IMR-90 (cell line): Measurements from ENCODE around the gene C7. TPM values are rescaled to one million over a fixed set of nuclear protein-coding genes. Genes with fewer than 3 reads are reported as not detected.
A peak's percentile ranks its signal among the peaks of the same experiment; 100 is the strongest.

ENCODE experiments used
- ATAC-seq: fragments of 200-7000 bp; cut with Tn5 transposase; 2 replicates; pipeline ENCODE4 v1.9.1; 2020; ENCODE audit warnings: low read depth, mild to moderate bottlenecking, moderate library complexity
- BruUV-seq: library from RNA; stranded (reverse); fragments of 400-500 nt; replicated peaks from 2 replicates; lab custom pipeline; 2021; lab: Mats Ljungman, UMichigan
- CTCF ChIA-PET: fragments of 300-600 bp; formaldehyde crosslinking; extraction: SDS; loops from one replicate; lab custom pipeline; 2021; ENCODE audit warnings: antibody characterized with exemption; lab: Yijun Ruan, JAX
- POLR2A ChIA-PET: fragments of 300-600 bp; sonication (Branson Sonifier 250); formaldehyde crosslinking; loops from one replicate; lab custom pipeline; 2022; ENCODE audit warnings: antibody characterized with exemption; ENCODE audit not compliant: unreplicated experiment; lab: Charles Lee
- DNase-seq: peaks from one replicate; pipeline ENCODE4 v3.0.0; 2013
- H2AFZ ChIP-seq: replicated peaks from 2 replicates; pipeline ENCODE3; 2013; ENCODE audit warnings: low read length, mild to moderate bottlenecking; ENCODE audit not compliant: poor library complexity
- H2AK5ac ChIP-seq: 2 replicates; pipeline ENCODE4 v1.6.1; 2013; ENCODE audit warnings: low read depth, low read length, inconsistent platforms
- H2AK9ac ChIP-seq: replicated peaks from 2 replicates; pipeline ENCODE3; 2013; ENCODE audit warnings: mild to moderate bottlenecking, low read depth, low read length, moderate library complexity; ENCODE audit not compliant: poor library complexity
- H2BK120ac ChIP-seq: 2 replicates; pipeline ENCODE4 v1.6.1; 2013; ENCODE audit warnings: low read depth, low read length, inconsistent platforms
- H2BK15ac ChIP-seq: 3 replicates; pipeline ENCODE4 v1.6.1; 2013; ENCODE audit warnings: low read depth, low read length, inconsistent platforms
- H2BK20ac ChIP-seq: 2 replicates; pipeline ENCODE4 v1.6.1; 2013; ENCODE audit warnings: low read depth, mild to moderate bottlenecking, inconsistent platforms, low read length, moderate library complexity
- H2BK5ac ChIP-seq: 2 replicates; pipeline ENCODE4 v1.6.1; 2013; ENCODE audit warnings: mild to moderate bottlenecking, low read depth, low read length, inconsistent platforms; ENCODE audit not compliant: poor library complexity, severe bottlenecking
- H3K14ac ChIP-seq: replicated peaks from 2 replicates; pipeline ENCODE4 v1.6.1; 2013; ENCODE audit warnings: low read depth, low read length, inconsistent platforms
- H3K18ac ChIP-seq: 2 replicates; pipeline ENCODE4 v1.6.1; 2013; ENCODE audit warnings: low read depth, low read length, control low read depth
- H3K23ac ChIP-seq: 2 replicates; pipeline ENCODE4 v1.6.1; 2013; ENCODE audit warnings: low read depth, low read length, inconsistent platforms
- H3K27ac ChIP-seq: 2 replicates; pipeline ENCODE4 v1.5.1; 2013; ENCODE audit warnings: mild to moderate bottlenecking, control low read depth, low read length; ENCODE audit not compliant: insufficient read depth
- H3K27me3 ChIP-seq: 2 replicates; pipeline ENCODE4 v1.6.1; 2013; ENCODE audit warnings: low read length; ENCODE audit not compliant: control insufficient read depth, insufficient read depth
- H3K36me3 ChIP-seq: 2 replicates; pipeline ENCODE4 v1.6.1; 2013; ENCODE audit warnings: low read length, mixed read lengths; ENCODE audit not compliant: control insufficient read depth, insufficient read depth
- H3K4ac ChIP-seq: 2 replicates; pipeline ENCODE4 v1.6.1; 2013; ENCODE audit warnings: low read depth, low read length, inconsistent platforms
- H3K4me1 ChIP-seq: 2 replicates; pipeline ENCODE4 v1.6.1; 2013; ENCODE audit warnings: low read length, mixed read lengths; ENCODE audit not compliant: control insufficient read depth, insufficient read depth
- H3K4me2 ChIP-seq: 2 replicates; pipeline ENCODE4 v1.6.1; 2013; ENCODE audit warnings: low read depth, mild to moderate bottlenecking, control low read depth, low read length, moderate library complexity
- H3K4me3 ChIP-seq: 2 replicates; pipeline ENCODE4 v1.5.1; 2013; ENCODE audit warnings: low read depth, mild to moderate bottlenecking, control low read depth, low read length, moderate library complexity; ENCODE audit not compliant: insufficient read depth
- H3K56ac ChIP-seq: 2 replicates; pipeline ENCODE4 v1.6.1; 2013; ENCODE audit warnings: low read length, inconsistent platforms; ENCODE audit not compliant: insufficient read depth; ENCODE audit errors: extremely low read depth
- H3K79me1 ChIP-seq, 2 experiments: 2 replicates each; pipeline ENCODE4 v1.6.1; 2013; ENCODE audit warnings: low read length in 2 of 2, inconsistent platforms in 1 of 2, low read depth in 1 of 2
- H3K9ac ChIP-seq: 2 replicates; pipeline ENCODE4 v1.6.1; 2013; ENCODE audit warnings: low read depth, low read length, control low read depth
- H3K9me1 ChIP-seq: 2 replicates; pipeline ENCODE4 v1.6.1; 2013; ENCODE audit warnings: low read length, inconsistent platforms; ENCODE audit not compliant: insufficient read depth
- H3K9me3 ChIP-seq: 2 replicates; pipeline ENCODE4 v1.6.1; 2013; ENCODE audit warnings: low read length; ENCODE audit not compliant: control insufficient read depth, insufficient read depth
- H4K20me1 ChIP-seq: 2 replicates; pipeline ENCODE4 v1.6.1; 2013; ENCODE audit warnings: low read length, inconsistent platforms; ENCODE audit not compliant: insufficient read depth
- H4K5ac ChIP-seq: 2 replicates; pipeline ENCODE4 v1.6.1; 2013; ENCODE audit warnings: mild to moderate bottlenecking, low read depth, low read length, control low read depth
- H4K8ac ChIP-seq, 2 experiments: 2 replicates each; pipeline ENCODE4 v1.6.1; 2013; ENCODE audit warnings: low read depth in 2 of 2, low read length in 2 of 2, control low read depth in 1 of 2, inconsistent platforms in 1 of 2
- H4K91ac ChIP-seq: 2 replicates; pipeline ENCODE4 v1.6.1; 2013; ENCODE audit warnings: low read depth, low read length, inconsistent platforms; ENCODE audit not compliant: insufficient read depth
- MAZ ChIP-seq: IDR thresholded peaks from 2 replicates; pipeline ENCODE4 v1.6.1; 2012; ENCODE audit warnings: low read depth, mild to moderate bottlenecking, low read length, improper control_type of control experiment, moderate library complexity, borderline replicate concordance
- POLR2A ChIP-seq: IDR thresholded peaks from 2 replicates; pipeline ENCODE4 v1.6.1; 2012; ENCODE audit warnings: mild to moderate bottlenecking, low read depth, low read length
- RAD21 ChIP-seq: IDR thresholded peaks from 2 replicates; pipeline ENCODE4 v1.6.1; 2012; ENCODE audit warnings: low read length, improper control_type of control experiment
- SMC3 ChIP-seq: fragments of 150-350 bp; IDR thresholded peaks from 2 replicates; pipeline ENCODE4 v1.6.1; 2016; ENCODE audit warnings: low read depth, mild to moderate bottlenecking, antibody characterized with exemption, low read length, moderate library complexity
- WGBS, 2 experiments: methylation state at CpG; one replicate each; pipeline versions ENCODE4 v1.1.5 to v1.1.7; 2013; ENCODE audit warnings: missing lambda C conversion rate in 2 of 2; ENCODE audit not compliant: insufficient read length in 1 of 2; ENCODE audit errors: extremely low coverage in 2 of 2; 5-methylcytosine and 5-hydroxymethylcytosine counted together
- dilution Hi-C: fragments of 300-500 bp; cut with HindIII; formaldehyde crosslinking; loops from one replicate; pipeline ENCODE4 v1.14.3; 2018; ENCODE audit warnings: low sequenced_read_pairs; ENCODE audit not compliant: unreplicated experiment
- in situ Hi-C: fragments of 300-500 bp; cut with MboI; formaldehyde crosslinking; loops from 3 replicates; pipeline ENCODE4 v1.14.3; 2019; ENCODE audit warnings: low sequenced_read_pairs, inconsistent platforms, mixed read lengths
- intact Hi-C: fragments of 100-400 bp; cut with micrococcal nuclease; formaldehyde crosslinking; loops from 2 replicates; pipeline ENCODE4 v1.10.0; 2022
- polyA plus RNA-seq, 3 experiments: library from polyadenylated mRNA; depleted of rRNA; stranded (reverse); fragments of >200 nt; gene quantifications; 2 replicates each; pipeline ENCODE4 v1.2.3, GENCODE V29; 2012; ENCODE audit warnings: low replicate concordance in 1 of 3
- total RNA-seq: library from RNA; depleted of rRNA; stranded (reverse); fragments of >200 nt; gene quantifications from 2 replicates; pipeline ENCODE4 v1.2.3, GENCODE V29; 2012
- TF ChIP-seq, protein P1 (sequence below): conservative IDR thresholded peaks from 2 replicates; pipeline ENCODE4 v1.5.1; 2012; ENCODE audit warnings: mild to moderate bottlenecking, low read depth, low read length, improper control_type of control experiment

Gene C7
- total and polyA plus RNA-seq, 2 of the 4 experiments (the other 2 are of a cell fraction) = 0.54 to 1.8 TPM

DNA sequence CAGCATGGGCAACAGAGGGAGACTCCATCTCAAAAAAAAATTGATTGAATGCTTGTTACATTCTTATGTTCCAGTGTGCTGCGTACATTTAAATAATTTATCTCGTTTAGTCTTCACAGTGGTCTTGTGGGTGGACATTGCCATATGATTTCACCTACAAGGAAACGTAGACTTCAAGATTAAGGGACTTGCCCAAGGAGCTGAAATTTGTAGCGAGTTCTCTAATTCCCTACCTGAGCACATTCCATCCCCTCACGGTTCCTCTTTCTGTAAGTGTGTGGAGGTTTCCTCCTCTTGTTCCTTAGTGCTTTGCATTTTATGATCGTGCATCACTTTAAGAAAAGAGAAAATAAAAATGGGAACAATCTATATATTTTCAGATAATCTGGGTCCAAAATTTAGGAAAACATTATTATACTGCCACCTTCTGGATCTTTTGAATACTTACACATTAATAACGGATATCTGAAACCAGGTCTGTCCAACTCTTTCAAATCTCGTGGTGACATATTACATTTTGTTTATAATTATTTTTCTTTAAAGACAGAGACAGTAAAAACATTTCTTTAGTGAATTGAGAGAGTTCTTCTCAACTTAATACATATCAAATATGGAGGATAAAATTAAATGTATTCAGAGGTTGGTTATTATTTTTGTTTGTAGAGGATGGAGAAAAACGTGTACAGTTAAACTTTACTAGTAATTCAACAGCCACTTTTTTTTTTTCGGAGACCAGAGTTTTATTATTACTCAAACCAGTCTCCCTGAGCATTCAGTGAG, 29.9 kb upstream of the C7 start:
- no peaks in the 10 kb centered on the region for H4K20me1 ChIP-seq
- no peaks in the 10 kb centered on the region for H3K4me1 ChIP-seq
- H3K4ac ChIP-seq = no peak overlapping the region
- H3K23ac ChIP-seq = no peak overlapping the region
- no peak overlapping the region for H2BK15ac ChIP-seq
- H3K79me1 ChIP-seq = no peaks in the 10 kb centered on the region
- no peaks in the 10 kb centered on the region for H3K36me3 ChIP-seq
- peak overlapping the region in 1 of 2 experiments; percentile 6; a peak in 1 of 4 replicates for H4K8ac ChIP-seq
- intact Hi-C loops = loop anchor here (1.0 to 10.0 kb wide), 5 partner anchors 37 to 1302 kb away; partner anchors contain the start of genes CARD6 and TTC33
- H3K4me3 ChIP-seq = no peak overlapping the region
- H3K27me3 ChIP-seq = no peaks in the 10 kb centered on the region; the same call in 1 of the 2 replicates
- in situ Hi-C loops = loop anchor here (10.0 kb wide), 2 partner anchors 935 to 1295 kb away; no protein-coding TSS in a partner anchor
- H2AK5ac ChIP-seq = no peak overlapping the region
- no TSS peak for BruUV-seq
- H3K9me1 ChIP-seq = no peaks in the 10 kb centered on the region
- peak overlapping the region; percentile 70; the same call in 1 of the 2 replicates for H3K4me2 ChIP-seq
- no peak overlapping the region for H3K56ac ChIP-seq
- peak overlapping the region; percentile 69 for H2AFZ ChIP-seq
- no peak overlapping the region for H3K27ac ChIP-seq
- H2BK20ac ChIP-seq = no peak overlapping the region
- H4K91ac ChIP-seq = no peak overlapping the region
- H2BK120ac ChIP-seq = no peak overlapping the region
- H3K14ac ChIP-seq = no peak overlapping the region
- peak; percentile 56; the same call in 1 of the 2 replicates for TF ChIP-seq SMC3
- TF ChIP-seq, protein P1, sequence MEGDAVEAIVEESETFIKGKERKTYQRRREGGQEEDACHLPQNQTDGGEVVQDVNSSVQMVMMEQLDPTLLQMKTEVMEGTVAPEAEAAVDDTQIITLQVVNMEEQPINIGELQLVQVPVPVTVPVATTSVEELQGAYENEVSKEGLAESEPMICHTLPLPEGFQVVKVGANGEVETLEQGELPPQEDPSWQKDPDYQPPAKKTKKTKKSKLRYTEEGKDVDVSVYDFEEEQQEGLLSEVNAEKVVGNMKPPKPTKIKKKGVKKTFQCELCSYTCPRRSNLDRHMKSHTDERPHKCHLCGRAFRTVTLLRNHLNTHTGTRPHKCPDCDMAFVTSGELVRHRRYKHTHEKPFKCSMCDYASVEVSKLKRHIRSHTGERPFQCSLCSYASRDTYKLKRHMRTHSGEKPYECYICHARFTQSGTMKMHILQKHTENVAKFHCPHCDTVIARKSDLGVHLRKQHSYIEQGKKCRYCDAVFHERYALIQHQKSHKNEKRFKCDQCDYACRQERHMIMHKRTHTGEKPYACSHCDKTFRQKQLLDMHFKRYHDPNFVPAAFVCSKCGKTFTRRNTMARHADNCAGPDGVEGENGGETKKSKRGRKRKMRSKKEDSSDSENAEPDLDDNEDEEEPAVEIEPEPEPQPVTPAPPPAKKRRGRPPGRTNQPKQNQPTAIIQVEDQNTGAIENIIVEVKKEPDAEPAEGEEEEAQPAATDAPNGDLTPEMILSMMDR = peak; percentile 60
- no peak for TF ChIP-seq MAZ
- no peak for TF ChIP-seq POLR2A
- TF ChIP-seq RAD21 = peak; percentile 61
- no peak overlapping the region for H4K5ac ChIP-seq
- dilution Hi-C loops = no loop called here
- no peak overlapping the region for H3K18ac ChIP-seq
- peak; percentile 79 for ATAC-seq
- no peak overlapping the region for H2AK9ac ChIP-seq
- no CpG with 5 or more reads among the region's 10 CpGs for WGBS, 2 experiments
- POLR2A ChIA-PET = no interaction called here
- CTCF ChIA-PET = interaction anchor here (0.6 to 1.0 kb wide), 2 partner anchors 17 to 1301 kb away, joined by 3 read pairs; no protein-coding TSS in a partner anchor
- H3K9ac ChIP-seq = no peak overlapping the region
- no peak overlapping the region for H2BK5ac ChIP-seq
- peaks cover 7% of the 10 kb centered on the region for H3K9me3 ChIP-seq
- peak; percentile 45 for DNase-seq
